Neural progenitor cell (in vitro differentiated cells): Measurements from ENCODE around the gene STMND1.

ENCODE experiments used
- EZH2 ChIP-seq: fragments of 200-600 bp; sonication (generic); IDR thresholded peaks from 2 replicates; pipeline ENCODE4 v1.6.1; 2017; ENCODE audit warnings: antibody characterized with exemption, mild to moderate bottlenecking, moderate library complexity
- EZH2phosphoT487 ChIP-seq: fragments of 200-600 bp; sonication (generic); IDR thresholded peaks from 2 replicates; pipeline ENCODE4 v1.6.1; 2017; ENCODE audit warnings: antibody characterized with exemption
- TF ChIP-seq, protein P1 (sequence below): fragments of 200-600 bp; sonication (generic); IDR thresholded peaks from 2 replicates; pipeline ENCODE4 v1.5.1; 2017; ENCODE audit warnings: antibody characterized with exemption, mild to moderate bottlenecking

GRCh38 chr6:17093686-17094085, 8.2 kb upstream of the STMND1 start:
- TF ChIP-seq, protein P1, sequence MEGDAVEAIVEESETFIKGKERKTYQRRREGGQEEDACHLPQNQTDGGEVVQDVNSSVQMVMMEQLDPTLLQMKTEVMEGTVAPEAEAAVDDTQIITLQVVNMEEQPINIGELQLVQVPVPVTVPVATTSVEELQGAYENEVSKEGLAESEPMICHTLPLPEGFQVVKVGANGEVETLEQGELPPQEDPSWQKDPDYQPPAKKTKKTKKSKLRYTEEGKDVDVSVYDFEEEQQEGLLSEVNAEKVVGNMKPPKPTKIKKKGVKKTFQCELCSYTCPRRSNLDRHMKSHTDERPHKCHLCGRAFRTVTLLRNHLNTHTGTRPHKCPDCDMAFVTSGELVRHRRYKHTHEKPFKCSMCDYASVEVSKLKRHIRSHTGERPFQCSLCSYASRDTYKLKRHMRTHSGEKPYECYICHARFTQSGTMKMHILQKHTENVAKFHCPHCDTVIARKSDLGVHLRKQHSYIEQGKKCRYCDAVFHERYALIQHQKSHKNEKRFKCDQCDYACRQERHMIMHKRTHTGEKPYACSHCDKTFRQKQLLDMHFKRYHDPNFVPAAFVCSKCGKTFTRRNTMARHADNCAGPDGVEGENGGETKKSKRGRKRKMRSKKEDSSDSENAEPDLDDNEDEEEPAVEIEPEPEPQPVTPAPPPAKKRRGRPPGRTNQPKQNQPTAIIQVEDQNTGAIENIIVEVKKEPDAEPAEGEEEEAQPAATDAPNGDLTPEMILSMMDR: peak; percentile 51
- TF ChIP-seq EZH2 (no peak), EZH2phosphoT487 (no peak)
